ENCODE measurements around the gene CEACAM21. TPM values are rescaled to one million over a fixed set of nuclear protein-coding genes. Genes with fewer than 3 reads are reported as not detected.

CEACAM21 gene
- not detected for total RNA-seq (2021; fragmentation: NEBNext Ultra II Directional; extraction: Animal tissue kit (Norgen Biotek cat#: 25700))
- long read RNA-seq, result 0 reads

- H3K4me3 Mint-ChIP-seq, result no peak within 1 kb of the TSS
- peaks cover 22% of the 10 kb centered on the region for H3K27me3 Mint-ChIP-seq (ENCODE audit: insufficient read depth)
- no peaks in the 10 kb centered on the region for H3K4me1 Mint-ChIP-seq (ENCODE audit: low read depth)
- DNase-seq, result no peak
- no peak within 1 kb of the TSS for H3K27ac Mint-ChIP-seq
- TF ChIP-seq CTCF (IDR thresholded peaks at IDR 0.05), result no peak
- no peaks in the 10 kb centered on the region for H3K36me3 Mint-ChIP-seq (ENCODE audit: low read depth)
- peaks cover 5% of the 10 kb centered on the region; the same call in 1 of the 2 replicates for H3K9me3 Mint-ChIP-seq
These were observed at the start of gene CEACAM21 for GRCh38 chr19:41575998-41576397. Gene CEACAM21, plus strand, starts transcription at chr19:41576166. Its CDS starts 109 bp downstream, at chr19:41576275.

GRCh38 chr19:41527089-41527488 is 48.9 kb upstream of the CEACAM21 start:
- no peak for DNase-seq
- Mint-ChIP-seq H3K9me3 (no peaks in the 10 kb centered on the region; the same call in 1 of the 2 replicates), H3K27ac (no peak overlapping the region), H3K4me3 (no peak overlapping the region), H3K4me1 (ENCODE audit: low read depth) (peaks cover 23% of the 10 kb centered on the region; the same call in 1 of the 2 replicates), H3K27me3 (ENCODE audit: insufficient read depth) (peaks cover 14% of the 10 kb centered on the region), H3K36me3 (ENCODE audit: low read depth) (no peaks in the 10 kb centered on the region)
- TF ChIP-seq CTCF (IDR thresholded peaks at IDR 0.05), result no peak

- TF ChIP-seq CTCF (IDR thresholded peaks at IDR 0.05), result no peak
- no peaks in the 10 kb centered on the region for H3K36me3 Mint-ChIP-seq (ENCODE audit: low read depth)
- DNase-seq, result no peak
- H3K9me3 Mint-ChIP-seq, result no peaks in the 10 kb centered on the region; the same call in 1 of the 2 replicates
- no peak overlapping the region for H3K4me3 Mint-ChIP-seq
- no peak overlapping the region for H3K27ac Mint-ChIP-seq
- peaks cover 23% of the 10 kb centered on the region; the same call in 1 of the 2 replicates for H3K4me1 Mint-ChIP-seq (ENCODE audit: low read depth)
- peaks cover 9% of the 10 kb centered on the region for H3K27me3 Mint-ChIP-seq (ENCODE audit: insufficient read depth)
These were observed 47.9 kb upstream of the CEACAM21 start for GRCh38 chr19:41528106-41528505.

- no peak overlapping the region for H3K27ac Mint-ChIP-seq
- H3K4me1 Mint-ChIP-seq (ENCODE audit: low read depth), result peaks cover 23% of the 10 kb centered on the region; the same call in 1 of the 2 replicates
- no peak overlapping the region for H3K4me3 Mint-ChIP-seq
These were observed 46.3 kb upstream of the CEACAM21 start for GRCh38 chr19:41529484-41530183.

GRCh38 chr19:41530184-41530534 is 45.8 kb upstream of the CEACAM21 start:
- H3K36me3 Mint-ChIP-seq (ENCODE audit: low read depth), result no peaks in the 10 kb centered on the region
- peaks cover 23% of the 10 kb centered on the region; the same call in 1 of the 2 replicates for H3K4me1 Mint-ChIP-seq (ENCODE audit: low read depth)
- H3K27me3 Mint-ChIP-seq (ENCODE audit: insufficient read depth), result peaks cover 14% of the 10 kb centered on the region
- no peak overlapping the region for H3K4me3 Mint-ChIP-seq
- H3K9me3 Mint-ChIP-seq, result no peaks in the 10 kb centered on the region; the same call in 1 of the 2 replicates
- no peak for DNase-seq
- no peak for TF ChIP-seq CTCF (IDR thresholded peaks at IDR 0.05)
- H3K27ac Mint-ChIP-seq, result no peak overlapping the region

More at GRCh38 chr19:41529484-41530183, 46.3 kb upstream of the CEACAM21 start:
- no peaks in the 10 kb centered on the region; the same call in 1 of the 2 replicates for H3K9me3 Mint-ChIP-seq
- no peaks in the 10 kb centered on the region for H3K36me3 Mint-ChIP-seq (ENCODE audit: low read depth)
- no peak for DNase-seq
- no peak for TF ChIP-seq CTCF (IDR thresholded peaks at IDR 0.05)
- H3K27me3 Mint-ChIP-seq (ENCODE audit: insufficient read depth), result peaks cover 12% of the 10 kb centered on the region
